ENCODE data around the gene NEMP1.

DNA sequence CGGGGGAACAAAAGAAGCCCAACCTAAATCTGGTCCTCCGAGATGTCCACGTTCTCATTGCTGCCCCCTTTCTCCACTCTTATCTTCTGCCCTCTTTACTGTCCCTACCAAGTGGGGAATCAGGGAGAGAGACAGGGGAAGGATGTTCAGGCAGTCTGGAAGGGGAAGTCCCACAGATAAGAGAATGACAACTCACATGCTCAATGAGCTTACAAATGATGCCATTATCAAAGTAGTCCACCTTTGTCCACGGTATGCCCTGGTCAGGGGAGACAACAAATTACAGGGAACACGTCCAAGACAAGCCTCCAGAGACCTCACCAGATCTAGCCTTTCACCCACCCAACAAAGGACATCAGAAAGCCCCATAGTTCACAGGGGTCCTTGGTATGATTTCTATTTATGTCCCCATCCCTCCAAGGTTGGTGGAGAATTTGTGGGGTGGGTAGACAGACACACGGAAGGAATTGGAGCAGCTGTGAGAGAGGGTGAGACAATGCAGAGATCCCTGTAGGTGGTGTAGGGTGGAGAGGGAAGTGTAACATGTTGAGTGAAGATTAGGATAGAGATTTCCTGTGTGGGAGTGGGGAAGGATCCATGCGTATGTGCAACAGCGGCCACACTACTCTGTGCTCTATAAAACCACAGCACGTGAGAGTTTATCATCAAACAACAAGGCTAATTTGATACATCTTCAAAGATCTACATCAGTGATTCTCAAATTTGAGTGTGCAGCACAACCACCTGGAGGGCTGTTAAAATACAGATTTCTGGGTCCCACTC lies 39.4 kb downstream of the NEMP1 start:
- TF ChIP-seq POLR2AphosphoS5 (IDR thresholded peaks at IDR 0.05; ENCODE audit: insufficient read depth in 1 of 2, low read depth in 1 of 2), result no peak
- TF ChIP-seq, protein P1, sequence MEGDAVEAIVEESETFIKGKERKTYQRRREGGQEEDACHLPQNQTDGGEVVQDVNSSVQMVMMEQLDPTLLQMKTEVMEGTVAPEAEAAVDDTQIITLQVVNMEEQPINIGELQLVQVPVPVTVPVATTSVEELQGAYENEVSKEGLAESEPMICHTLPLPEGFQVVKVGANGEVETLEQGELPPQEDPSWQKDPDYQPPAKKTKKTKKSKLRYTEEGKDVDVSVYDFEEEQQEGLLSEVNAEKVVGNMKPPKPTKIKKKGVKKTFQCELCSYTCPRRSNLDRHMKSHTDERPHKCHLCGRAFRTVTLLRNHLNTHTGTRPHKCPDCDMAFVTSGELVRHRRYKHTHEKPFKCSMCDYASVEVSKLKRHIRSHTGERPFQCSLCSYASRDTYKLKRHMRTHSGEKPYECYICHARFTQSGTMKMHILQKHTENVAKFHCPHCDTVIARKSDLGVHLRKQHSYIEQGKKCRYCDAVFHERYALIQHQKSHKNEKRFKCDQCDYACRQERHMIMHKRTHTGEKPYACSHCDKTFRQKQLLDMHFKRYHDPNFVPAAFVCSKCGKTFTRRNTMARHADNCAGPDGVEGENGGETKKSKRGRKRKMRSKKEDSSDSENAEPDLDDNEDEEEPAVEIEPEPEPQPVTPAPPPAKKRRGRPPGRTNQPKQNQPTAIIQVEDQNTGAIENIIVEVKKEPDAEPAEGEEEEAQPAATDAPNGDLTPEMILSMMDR (IDR thresholded peaks at IDR 0.05), result no peak

Measured in vagina (tissue), 2 donors.